ENCODE results near the gene ATP10A. TPM values are rescaled to one million over a fixed set of nuclear protein-coding genes. Genes with fewer than 3 reads are reported as not detected.

ATP10A gene
- polyA plus RNA-seq, 3 donors: 0.71 to 3.9 (median 0.92) TPM

DNA sequence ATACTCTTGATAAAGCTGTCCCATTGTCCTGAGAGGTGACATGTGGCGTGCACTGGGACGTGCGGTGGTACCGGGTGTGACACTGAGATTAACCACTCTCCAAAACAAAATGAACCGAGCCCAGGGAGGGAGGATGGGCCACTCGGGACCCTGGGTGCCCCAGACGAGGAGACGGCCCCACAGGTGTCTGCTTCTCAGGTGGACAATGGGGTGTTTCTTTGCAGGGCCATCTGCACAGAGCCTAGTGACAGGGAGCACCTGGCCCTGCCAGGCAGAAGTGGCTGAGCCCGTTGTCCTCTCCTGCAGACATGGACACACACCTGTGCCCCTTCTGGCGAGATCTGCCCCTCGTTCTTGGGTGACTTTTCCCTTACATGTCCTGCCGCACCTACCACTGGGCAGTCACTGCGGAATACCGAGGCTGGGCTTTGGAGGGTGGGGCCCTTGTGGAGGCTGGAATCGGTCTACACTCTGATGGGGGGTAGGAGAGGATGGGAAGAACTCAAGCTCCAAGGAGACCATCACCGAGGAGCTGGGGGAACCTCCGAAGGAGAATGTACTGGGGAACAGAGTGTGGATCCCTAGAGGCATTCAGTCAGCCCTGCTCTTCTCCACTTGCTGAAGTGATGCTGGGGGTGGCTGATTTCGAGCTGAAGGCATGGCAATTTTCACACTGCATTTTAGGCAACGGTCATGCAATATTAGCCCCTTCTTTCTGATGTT lies 153.5 kb downstream of the ATP10A start:
- H3K4me3 Mint-ChIP-seq: no peak overlapping the region
- no peak overlapping the region for H3K27ac ChIP-seq (ENCODE audit: low read depth in 1 of 2, low read length in 2 of 2)
- H3K27ac Mint-ChIP-seq: no peak overlapping the region
- H3K9ac ChIP-seq (ENCODE audit: insufficient read depth, low read length, poor library complexity, severe bottlenecking): no peak overlapping the region
- H3K79me2 ChIP-seq (ENCODE audit: insufficient read depth, low read length): no peaks in the 10 kb centered on the region
- H3K4me3 ChIP-seq (replicated peaks in 1 of 3; ENCODE audit: low read depth in 2 of 3, low read length in 3 of 3): no peak overlapping the region
- peaks cover 0 to 2% (median 0%) of the 10 kb centered on the region in 3 donors for H3K27me3 Mint-ChIP-seq (ENCODE audit: low read depth in 3 of 3)
- H3K27me3 ChIP-seq (ENCODE audit: control insufficient read depth in 2 of 2, insufficient read depth in 2 of 2, low read length in 2 of 2): no peaks in the 10 kb centered on the region
- H2AFZ ChIP-seq (ENCODE audit: insufficient read depth, low read depth, low read length, poor library complexity, severe bottlenecking): no peak overlapping the region
- H3K4me2 ChIP-seq (replicated peaks; ENCODE audit: extremely low read depth, low read length, poor library complexity, severe bottlenecking): no peak overlapping the region
- no peaks in the 10 kb centered on the region for H3K4me1 ChIP-seq (ENCODE audit: control insufficient read depth in 1 of 2, insufficient read depth in 2 of 2, low read length in 2 of 2)
- no peaks in the 10 kb centered on the region for H4K20me1 ChIP-seq (ENCODE audit: insufficient read depth, low read length)
- H3K36me3 ChIP-seq (replicated peaks in 1 of 2; ENCODE audit: control insufficient read depth in 1 of 2, insufficient read depth in 2 of 2, low read length in 2 of 2): no peaks in the 10 kb centered on the region
- intact Hi-C loops (cut with micrococcal nuclease): no loop called here
- no peaks in the 10 kb centered on the region for H3K9me3 ChIP-seq (replicated peaks in 1 of 2; ENCODE audit: control insufficient read depth in 1 of 2, insufficient read depth in 1 of 2, low read length in 2 of 2)
- DNase-seq: no peak
- TF ChIP-seq, protein P1, sequence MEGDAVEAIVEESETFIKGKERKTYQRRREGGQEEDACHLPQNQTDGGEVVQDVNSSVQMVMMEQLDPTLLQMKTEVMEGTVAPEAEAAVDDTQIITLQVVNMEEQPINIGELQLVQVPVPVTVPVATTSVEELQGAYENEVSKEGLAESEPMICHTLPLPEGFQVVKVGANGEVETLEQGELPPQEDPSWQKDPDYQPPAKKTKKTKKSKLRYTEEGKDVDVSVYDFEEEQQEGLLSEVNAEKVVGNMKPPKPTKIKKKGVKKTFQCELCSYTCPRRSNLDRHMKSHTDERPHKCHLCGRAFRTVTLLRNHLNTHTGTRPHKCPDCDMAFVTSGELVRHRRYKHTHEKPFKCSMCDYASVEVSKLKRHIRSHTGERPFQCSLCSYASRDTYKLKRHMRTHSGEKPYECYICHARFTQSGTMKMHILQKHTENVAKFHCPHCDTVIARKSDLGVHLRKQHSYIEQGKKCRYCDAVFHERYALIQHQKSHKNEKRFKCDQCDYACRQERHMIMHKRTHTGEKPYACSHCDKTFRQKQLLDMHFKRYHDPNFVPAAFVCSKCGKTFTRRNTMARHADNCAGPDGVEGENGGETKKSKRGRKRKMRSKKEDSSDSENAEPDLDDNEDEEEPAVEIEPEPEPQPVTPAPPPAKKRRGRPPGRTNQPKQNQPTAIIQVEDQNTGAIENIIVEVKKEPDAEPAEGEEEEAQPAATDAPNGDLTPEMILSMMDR (IDR thresholded peaks at IDR 0.05): no peak
- no peaks in the 10 kb centered on the region for H3K9me3 Mint-ChIP-seq
- peaks cover 4 to 14% of the 10 kb centered on the region in 2 donors for H3K36me3 Mint-ChIP-seq
- WGBS (ENCODE audit: insufficient coverage): 96% methylated on average over 9 of the region's 19 CpGs
- no peaks in the 10 kb centered on the region for H3K4me1 Mint-ChIP-seq

DNA sequence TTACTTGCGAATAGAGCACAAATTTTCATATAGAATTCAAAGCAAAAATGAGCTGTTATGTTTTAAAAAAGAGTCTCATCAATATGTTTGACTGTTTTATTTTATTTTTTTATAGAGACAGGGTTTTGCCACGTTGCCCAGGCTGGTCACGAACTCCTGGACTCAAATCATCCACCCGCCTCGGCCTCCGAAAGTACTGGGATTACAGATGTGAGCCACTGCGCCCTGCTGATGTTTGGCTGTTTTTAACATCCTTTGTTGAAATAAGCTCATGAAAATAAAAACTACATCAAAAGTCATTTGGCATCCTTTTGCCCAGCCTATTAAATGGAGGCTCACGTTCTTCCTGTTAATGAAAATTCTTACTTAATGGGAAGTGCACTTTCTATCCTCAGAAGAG lies 154.7 kb downstream of the ATP10A start:
- Histone ChIP-seq H3K79me2 (ENCODE audit: insufficient read depth, low read length) (no peaks in the 10 kb centered on the region), H3K36me3 (replicated peaks in 1 of 2; ENCODE audit: control insufficient read depth in 1 of 2, insufficient read depth in 2 of 2, low read length in 2 of 2) (no peaks in the 10 kb centered on the region), H3K4me3 (replicated peaks in 1 of 3; ENCODE audit: low read depth in 2 of 3, low read length in 3 of 3) (no peak overlapping the region), H3K4me1 (ENCODE audit: control insufficient read depth in 1 of 2, insufficient read depth in 2 of 2, low read length in 2 of 2) (no peaks in the 10 kb centered on the region), H3K27ac (ENCODE audit: low read depth in 1 of 2, low read length in 2 of 2) (no peak overlapping the region), H3K9me3 (replicated peaks in 1 of 2; ENCODE audit: control insufficient read depth in 1 of 2, insufficient read depth in 1 of 2, low read length in 2 of 2) (no peaks in the 10 kb centered on the region), H2AFZ (ENCODE audit: insufficient read depth, low read depth, low read length, poor library complexity, severe bottlenecking) (no peak overlapping the region), H3K9ac (ENCODE audit: insufficient read depth, low read length, poor library complexity, severe bottlenecking) (no peak overlapping the region), H3K27me3 (ENCODE audit: control insufficient read depth in 2 of 2, insufficient read depth in 2 of 2, low read length in 2 of 2) (no peaks in the 10 kb centered on the region), H3K4me2 (replicated peaks; ENCODE audit: extremely low read depth, low read length, poor library complexity, severe bottlenecking) (no peak overlapping the region), H4K20me1 (ENCODE audit: insufficient read depth, low read length) (no peaks in the 10 kb centered on the region)
- Mint-ChIP-seq H3K9me3 (no peaks in the 10 kb centered on the region), H3K36me3 (peaks cover 2 to 9% of the 10 kb centered on the region in 2 donors), H3K27ac (no peak overlapping the region), H3K4me1 (no peaks in the 10 kb centered on the region), H3K27me3 (ENCODE audit: low read depth in 3 of 3) (peaks cover 0 to 2% (median 0%) of the 10 kb centered on the region in 3 donors), H3K4me3 (no peak overlapping the region)
- WGBS (ENCODE audit: insufficient coverage): 98% methylated on average over 5 of the region's 8 CpGs
- intact Hi-C loops (cut with micrococcal nuclease): no loop called here
- DNase-seq: no peak
- TF ChIP-seq, protein P1 (IDR thresholded peaks at IDR 0.05): no peak

All from CD14-positive monocyte (primary cell).